Kidney capillary endothelial cell (primary cell): ENCODE measurements around the gene LMO7.
A peak's percentile ranks its signal among the peaks of the same experiment; 100 is the strongest.
"Not testable (repeated sequence)": the region's sequence is repeated elsewhere in the genome, so short reads cannot be mapped to it uniquely, and the experiment has no call there.

ENCODE experiments used
- DNase-seq: peaks from one replicate; pipeline ENCODE4 v3.0.0-alpha.2; 2018; ENCODE audit warnings: low spot score

The LMO7 gene

GRCh38 chr13:75771818-75772217, 135.7 kb downstream of the LMO7 start:
- peak; percentile 53 for DNase-seq

- DNase-seq, result no peak
These were observed 138.0 kb downstream of the LMO7 start for GRCh38 chr13:75774176-75774575.

GRCh38 chr13:75776550-75776949, 140.4 kb downstream of the LMO7 start:
- no peak for DNase-seq

GRCh38 chr13:75779393-75779792, 143.3 kb downstream of the LMO7 start:
- DNase-seq, result no peak

GRCh38 chr13:75780103-75780502, 144.0 kb downstream of the LMO7 start:
- DNase-seq, result not testable (repeated sequence)

GRCh38 chr13:75782985-75783384, 146.9 kb downstream of the LMO7 start:
- no peak for DNase-seq

- DNase-seq, result no peak
These were observed 147.9 kb downstream of the LMO7 start for GRCh38 chr13:75784003-75784402.

GRCh38 chr13:75785130-75785529, 149.0 kb downstream of the LMO7 start:
- DNase-seq, result no peak

GRCh38 chr13:75787249-75787928, 151.3 kb downstream of the LMO7 start:
- no peak for DNase-seq

- no peak for DNase-seq
These were observed 152.4 kb downstream of the LMO7 start for GRCh38 chr13:75788481-75788981.

- DNase-seq, result no peak
These were observed 153.5 kb downstream of the LMO7 start for GRCh38 chr13:75789451-75790197.

- DNase-seq, result no peak
These were observed 154.3 kb downstream of the LMO7 start for GRCh38 chr13:75790198-75790970.

GRCh38 chr13:75792526-75793187, 156.5 kb downstream of the LMO7 start:
- no peak for DNase-seq

GRCh38 chr13:75793188-75793567, 157.0 kb downstream of the LMO7 start:
- DNase-seq, result not testable (repeated sequence)

GRCh38 chr13:75794663-75795062, 158.5 kb downstream of the LMO7 start:
- no peak for DNase-seq

GRCh38 chr13:75795274-75795673, 159.1 kb downstream of the LMO7 start:
- DNase-seq, result no peak

GRCh38 chr13:75796825-75797224, 160.7 kb downstream of the LMO7 start:
- no peak for DNase-seq

- DNase-seq, result no peak
These were observed 161.1 kb downstream of the LMO7 start for GRCh38 chr13:75797239-75797638.

- no peak for DNase-seq
These were observed 161.6 kb downstream of the LMO7 start for GRCh38 chr13:75797719-75798118.

GRCh38 chr13:75798353-75799255, 162.5 kb downstream of the LMO7 start:
- DNase-seq, result peak; percentile 56

GRCh38 chr13:75800545-75800944, 164.4 kb downstream of the LMO7 start:
- no peak for DNase-seq
